Muscle of back (tissue), 11 donors: ENCODE data around the gene C2CD4D. TPM values are rescaled to one million over a fixed set of nuclear protein-coding genes. Genes with fewer than 3 reads are reported as not detected.
A peak's percentile ranks its signal among the peaks of the same experiment; 100 is the strongest.

Experiments used
- DNase-seq, 3 donors: peaks; one replicate each; pipeline versions ENCODE4 v3.0.0 to v3.0.0-alpha.2; 2013
- polyA plus RNA-seq, 10 donors: library from polyadenylated mRNA; unstranded; fragments of 120-200 nt; gene quantifications; one replicate each; pipeline ENCODE4 v1.2.1, GENCODE V29; 2013; ENCODE audit not compliant: insufficient read length in 10 of 10

Gene C2CD4D
- polyA plus RNA-seq, 10 donors, result 0.11 to 0.35 (median 0.16) TPM; not detected in 2

GRCh38 chr1:151814971-151815545, 24.6 kb downstream of the C2CD4D start:
- DNase-seq, result no peak

- no peak for DNase-seq
These were observed 25.2 kb downstream of the C2CD4D start for GRCh38 chr1:151814426-151814825.

GRCh38 chr1:151813271-151813977, 26.2 kb downstream of the C2CD4D start:
- no peak for DNase-seq

- peak in 1 of 3 donors; percentile 55 for DNase-seq
These were observed 28.4 kb downstream of the C2CD4D start for GRCh38 chr1:151811181-151811580.

GRCh38 chr1:151809985-151810556, 29.5 kb downstream of the C2CD4D start:
- no peak for DNase-seq

- DNase-seq, result no peak
These were observed 30.2 kb downstream of the C2CD4D start for GRCh38 chr1:151809290-151809984.

GRCh38 chr1:151807766-151808165, 31.9 kb downstream of the C2CD4D start:
- no peak for DNase-seq

- DNase-seq, result no peak
These were observed 32.5 kb downstream of the C2CD4D start for GRCh38 chr1:151807131-151807530.

- no peak for DNase-seq
These were observed 33.5 kb downstream of the C2CD4D start for GRCh38 chr1:151806170-151806569.

GRCh38 chr1:151805066-151805820, 34.4 kb downstream of the C2CD4D start, which contains the start of gene LINGO4:
LINGO4 (minus strand) TSS chr1:151805419; CDS start chr1:151802704, 2,715 bp downstream.
- DNase-seq, result no peak

GRCh38 chr1:151803915-151804314, 35.7 kb downstream of the C2CD4D start:
- DNase-seq, result no peak

- no peak for DNase-seq
These were observed 36.5 kb downstream of the C2CD4D start for GRCh38 chr1:151803164-151803563.

GRCh38 chr1:151802372-151802771, 37.2 kb downstream of the C2CD4D start:
- DNase-seq, result no peak

- no peak for DNase-seq
These were observed 37.8 kb downstream of the C2CD4D start for GRCh38 chr1:151801846-151802245.

- no peak for DNase-seq
These were observed 38.3 kb downstream of the C2CD4D start for GRCh38 chr1:151801310-151801820.

GRCh38 chr1:151800830-151801229, 38.8 kb downstream of the C2CD4D start:
- no peak for DNase-seq

- no peak for DNase-seq
These were observed 40.2 kb downstream of the C2CD4D start for GRCh38 chr1:151799179-151800022.

- DNase-seq, result no peak
These were observed 41.0 kb downstream of the C2CD4D start for GRCh38 chr1:151798571-151798970.

GRCh38 chr1:151790940-151791651, 48.5 kb downstream of the C2CD4D start:
- DNase-seq, result no peak
